OCI-LY3 (cell line): ENCODE data around the gene CCDC78.

Source experiments
- CTCF ChIP-seq: fragments of 200-600, 300-600 bp; sonication (generic); IDR thresholded peaks from 2 replicates; pipeline ENCODE4 v1.5.1; 2014; ENCODE audit warnings: antibody characterized with exemption, low read length, low read depth
- EZH2phosphoT487 ChIP-seq: fragments of 200-600 bp; shearing (Covaris generic); IDR thresholded peaks from 2 replicates; pipeline ENCODE4 v1.6.1; 2018; ENCODE audit warnings: antibody characterized with exemption, mixed run types, low read depth

DNA sequence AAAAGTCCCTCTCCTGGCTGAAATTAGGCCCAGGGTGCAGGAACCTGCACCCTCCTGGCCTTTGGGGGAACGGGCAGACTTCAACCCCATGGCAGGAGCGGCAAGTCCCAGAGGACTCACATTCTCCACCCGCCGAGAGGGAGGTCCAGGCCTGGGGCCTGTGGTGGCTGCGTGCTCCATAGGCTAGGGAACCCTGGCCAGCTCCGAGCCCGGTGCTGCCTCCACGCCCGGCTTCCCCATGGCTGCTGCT lies 130 bp downstream of the CCDC78 start:
- no peak for TF ChIP-seq CTCF
- no peak for TF ChIP-seq EZH2phosphoT487
